GM12891 (cell line): Measurements from ENCODE around the gene ICOS.
"Not testable (repeated sequence)": the region's sequence is repeated elsewhere in the genome, so short reads cannot be mapped to it uniquely, and the experiment has no call there.

ENCODE experiments used
- DNase-seq: peaks from one replicate; pipeline ENCODE4 v3.0.0; 2011; ENCODE audit warnings: low spot score; ENCODE audit not compliant: insufficient read length
- FAIRE-seq: peaks from 2 replicates; lab custom pipeline; 2011; peaks lifted over from hg19 to GRCh38; lab: Jason Lieb, UNC
- PAX5 ChIP-seq: IDR thresholded peaks from 2 replicates; pipeline ENCODE4 v1.6.1; 2011; ENCODE audit warnings: low read length, moderate library complexity, mild to moderate bottlenecking; ENCODE audit not compliant: insufficient read depth, severe bottlenecking
- POLR2A ChIP-seq: IDR thresholded peaks from 2 replicates; pipeline ENCODE4 v1.6.1; 2011; ENCODE audit warnings: low read depth, low read length, control low read depth
- POLR2AphosphoS5 ChIP-seq: IDR thresholded peaks from 2 replicates; pipeline ENCODE4 v1.6.1; 2011; ENCODE audit warnings: low read depth, low read length, control low read depth
- POU2F2 ChIP-seq: IDR thresholded peaks from 2 replicates; pipeline ENCODE4 v1.6.1; 2011; ENCODE audit warnings: low read depth, mild to moderate bottlenecking, control low read depth, low read length, moderate library complexity
- SPI1 ChIP-seq: IDR thresholded peaks from 2 replicates; pipeline ENCODE4 v1.6.1; 2011; ENCODE audit warnings: low read depth, low read length, control low read depth
- TAF1 ChIP-seq: IDR thresholded peaks from 2 replicates; pipeline ENCODE4 v1.6.1; 2011; ENCODE audit warnings: low read depth, low read length, control low read depth

ICOS gene

GRCh38 chr2:203935568-203935967, 995 bp upstream of the ICOS start:
- TF ChIP-seq POLR2AphosphoS5 (no peak), TAF1 (no peak), PAX5 (no peak), SPI1 (no peak), POLR2A (no peak), POU2F2 (no peak)
- no peak for FAIRE-seq
- DNase-seq = no peak

DNA sequence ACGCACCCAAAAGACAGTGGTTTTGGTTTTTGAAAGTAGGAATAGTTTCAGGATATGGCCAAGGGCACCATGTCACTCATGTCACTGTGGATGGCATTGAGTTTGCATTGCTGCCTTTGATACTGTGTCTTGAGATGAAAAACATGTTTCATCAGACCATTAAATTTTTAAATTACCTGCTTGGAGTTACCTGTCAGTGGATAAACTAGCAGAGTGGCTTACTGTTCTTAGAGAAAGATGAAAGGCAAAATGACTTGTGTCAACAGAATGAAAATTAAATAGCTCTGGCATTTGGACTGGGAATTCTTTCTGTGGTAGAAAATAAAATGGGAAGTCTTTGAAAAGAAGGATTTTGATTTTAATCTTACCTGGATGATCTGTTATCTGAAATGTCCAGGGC, 386 bp downstream of the ICOS start:
- FAIRE-seq (no peak), DNase-seq (no peak)
- TF ChIP-seq PAX5 = no peak
- no peak for TF ChIP-seq POU2F2
- TF ChIP-seq POLR2AphosphoS5 = no peak

DNA sequence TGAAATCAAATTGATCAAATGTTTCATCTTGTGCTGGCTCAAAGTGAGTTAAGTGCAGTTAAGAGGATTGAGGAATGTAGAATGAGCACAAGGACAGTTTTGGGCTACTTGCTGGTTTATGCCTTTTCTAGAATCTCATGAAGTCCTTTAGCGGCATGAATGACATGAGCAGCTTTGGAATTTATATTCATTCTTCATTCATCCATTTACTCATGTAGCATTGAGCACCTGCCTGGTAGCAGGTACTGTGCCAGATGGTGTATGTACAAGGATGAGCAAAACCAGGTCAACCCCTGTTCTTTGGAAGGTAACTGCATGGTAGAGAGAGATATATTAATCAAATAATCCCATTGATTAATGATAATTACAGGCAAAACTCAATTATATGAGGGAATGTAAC, 1.2 kb downstream of the ICOS start:
- no peak for FAIRE-seq
- no peak for DNase-seq
- no peak for TF ChIP-seq TAF1
- TF ChIP-seq POLR2A = no peak
- TF ChIP-seq PAX5 = no peak
- no peak for TF ChIP-seq POLR2AphosphoS5
- no peak for TF ChIP-seq POU2F2
- TF ChIP-seq SPI1 = no peak

DNA sequence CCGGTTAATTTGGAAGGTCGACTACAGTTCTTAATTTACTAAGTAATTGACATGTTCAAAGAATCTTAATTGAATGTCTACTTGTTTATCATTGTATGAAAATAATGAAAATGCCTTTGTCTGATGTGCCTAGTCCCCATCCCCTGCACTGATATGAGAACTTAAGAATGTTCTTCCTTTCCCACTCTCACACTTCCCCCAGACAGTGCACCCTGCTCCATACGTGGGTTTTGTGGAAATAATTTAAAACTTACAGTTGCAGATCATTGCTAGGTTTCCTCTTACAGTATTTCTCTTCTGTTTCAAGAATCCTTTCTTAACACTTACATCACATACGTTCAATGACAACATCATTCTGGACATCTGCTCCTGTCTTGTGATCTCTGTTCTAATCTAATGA, 3.5 kb downstream of the ICOS start:
- FAIRE-seq (no peak), DNase-seq (no peak)
- no peak for TF ChIP-seq TAF1
- no peak for TF ChIP-seq PAX5

- not testable (repeated sequence) for DNase-seq, FAIRE-seq
Observed at GRCh38 chr2:203943493-203944382, 7.2 kb downstream of the ICOS start.

GRCh38 chr2:203948733-203949132, 12.2 kb downstream of the ICOS start:
- no peak for DNase-seq
- TF ChIP-seq SPI1 = peak; percentile 81
- TF ChIP-seq PAX5 = no peak
- no peak for FAIRE-seq

DNA sequence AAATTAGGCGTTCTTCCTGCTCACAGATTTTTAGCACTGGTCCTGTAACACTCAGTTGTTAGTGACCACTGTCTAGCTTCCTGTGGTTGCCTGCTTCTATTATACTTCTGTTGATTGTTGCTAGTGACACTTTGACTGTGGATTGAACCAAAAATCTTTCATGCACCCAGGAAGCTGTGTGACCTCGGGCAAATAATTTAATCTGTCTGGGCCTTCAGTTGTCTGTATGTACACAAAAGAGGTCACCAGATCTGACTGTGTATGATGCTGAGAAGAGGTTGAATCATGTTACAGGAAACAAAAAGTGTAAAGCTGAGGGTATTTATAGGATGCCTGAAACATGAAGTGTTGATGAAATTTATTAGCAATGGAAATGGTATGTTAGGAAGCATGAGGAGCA, 12.7 kb downstream of the ICOS start:
- peak; percentile 9 for FAIRE-seq
- TF ChIP-seq PAX5 = no peak
- no peak for TF ChIP-seq POU2F2
- TF ChIP-seq TAF1 = no peak
- TF ChIP-seq SPI1 = no peak
- TF ChIP-seq POLR2AphosphoS5 = no peak
- DNase-seq = no peak

- DNase-seq (no peak), FAIRE-seq (peak; percentile 23)
- TF ChIP-seq SPI1 = peak; percentile 87
- no peak for TF ChIP-seq PAX5
Observed at GRCh38 chr2:203951366-203951902, 14.9 kb downstream of the ICOS start.

DNA sequence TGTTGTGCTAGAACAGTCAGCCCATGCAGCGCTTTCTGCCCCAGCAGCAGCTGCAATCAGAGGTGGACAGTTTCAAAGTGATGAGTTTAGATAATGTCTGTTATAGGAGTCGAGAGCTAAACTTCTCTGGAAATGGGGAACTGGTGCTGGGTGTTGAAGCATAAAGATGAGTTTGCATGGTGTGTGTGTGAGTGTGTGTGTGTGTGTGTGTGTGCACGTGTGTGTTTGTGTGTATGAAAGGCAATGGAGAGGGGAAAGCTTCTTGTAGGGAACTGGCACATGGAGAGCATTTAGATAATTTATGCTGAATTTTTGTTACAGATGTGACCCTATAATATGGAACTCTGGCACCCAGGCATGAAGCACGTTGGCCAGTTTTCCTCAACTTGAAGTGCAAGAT, 22.7 kb downstream of the ICOS start:
- DNase-seq (no peak), FAIRE-seq (no peak)
- 0 out of 2 replicates have a peak, but pooled peaks have one; percentile 27 for TF ChIP-seq SPI1
- TF ChIP-seq POU2F2 = no peak
- TF ChIP-seq TAF1 = no peak

GRCh38 chr2:203959672-203960071, 23.1 kb downstream of the ICOS start:
- FAIRE-seq (no peak), DNase-seq (no peak)
- TF ChIP-seq TAF1 (no peak), POLR2AphosphoS5 (no peak), SPI1 (no peak), POU2F2 (no peak), PAX5 (no peak), POLR2A (no peak)

DNA sequence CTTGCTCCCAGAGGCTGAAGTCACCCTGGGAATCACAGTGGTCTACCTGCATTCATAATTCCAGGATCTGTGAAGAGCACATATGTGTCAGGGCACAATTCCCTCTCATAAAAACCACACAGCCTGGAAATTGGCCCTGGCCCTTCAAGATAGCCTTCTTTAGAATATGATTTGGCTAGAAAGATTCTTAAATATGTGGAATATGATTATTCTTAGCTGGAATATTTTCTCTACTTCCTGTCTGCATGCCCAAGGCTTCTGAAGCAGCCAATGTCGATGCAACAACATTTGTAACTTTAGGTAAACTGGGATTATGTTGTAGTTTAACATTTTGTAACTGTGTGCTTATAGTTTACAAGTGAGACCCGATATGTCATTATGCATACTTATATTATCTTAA, 24.2 kb downstream of the ICOS start:
- DNase-seq (no peak), FAIRE-seq (no peak)
- TF ChIP-seq POLR2AphosphoS5 (no peak), SPI1 (no peak), TAF1 (no peak), PAX5 (no peak), POLR2A (no peak), POU2F2 (no peak)

DNA sequence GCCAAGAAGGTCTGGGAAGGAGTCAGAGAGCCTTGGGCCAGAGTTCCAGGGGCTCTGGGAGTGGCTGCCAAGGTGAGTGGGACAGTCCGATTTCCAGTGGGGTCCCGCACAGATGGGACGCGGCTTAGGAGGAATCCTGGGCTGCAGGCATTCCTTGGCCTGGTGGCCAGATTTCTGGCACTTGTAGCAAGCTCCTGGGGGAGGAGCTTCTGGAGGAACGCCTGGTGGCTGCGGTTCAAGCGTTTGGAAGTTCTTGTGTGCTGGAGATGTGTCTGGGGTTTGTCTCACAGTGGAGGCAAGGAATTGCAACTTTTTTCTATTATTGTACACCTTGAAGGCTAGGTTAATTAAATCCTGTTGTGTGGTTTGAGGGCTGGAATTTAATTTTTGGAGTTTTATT, 28.6 kb downstream of the ICOS start:
- not testable (repeated sequence) for FAIRE-seq, DNase-seq
